ENCODE data around the gene CDR2L. TPM values are rescaled to one million over a fixed set of nuclear protein-coding genes. Genes with fewer than 3 reads are reported as not detected.

Gene CDR2L
- total RNA-seq, 2 experiments from 2014 or later, result 0.11 to 0.14 TPM

DNA sequence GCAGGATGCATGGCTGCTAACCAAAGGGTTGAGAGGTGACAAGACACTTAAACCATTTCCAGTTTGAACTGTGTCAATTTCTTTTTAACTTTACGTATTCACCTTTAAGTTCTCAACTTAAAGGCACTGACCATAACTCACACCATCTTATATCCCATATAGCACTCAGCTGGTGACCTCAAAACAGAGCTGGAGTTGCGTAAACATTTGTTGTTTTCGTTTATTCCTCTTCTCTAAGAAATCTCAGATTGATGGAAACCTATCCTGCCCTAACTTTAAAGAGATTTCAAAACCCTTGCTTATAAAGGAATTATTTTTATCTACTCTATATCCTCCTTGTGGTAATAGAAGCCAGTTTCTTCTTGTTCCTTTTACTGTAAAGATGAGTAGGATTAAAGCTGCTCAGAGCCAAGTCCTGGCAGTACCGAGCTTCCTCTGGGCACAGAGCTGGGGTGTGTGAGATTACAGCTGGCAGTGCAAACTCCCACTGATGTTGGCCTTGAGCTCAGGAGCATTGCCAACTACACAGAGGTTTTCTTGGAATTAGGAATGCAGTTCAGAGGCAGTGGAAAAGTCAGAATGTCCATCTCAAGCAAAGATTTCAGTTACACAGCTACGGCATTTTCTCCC, 60.9 kb downstream of the CDR2L start:
- POLR2A ChIA-PET, result interaction anchor here (0.9 to 2.9 kb wide), 5 partner anchors 12 to 106 kb away, joined by 3 to 13 read pairs (median 4); partner anchors contain the start of genes JPT1 and MRPL58
- Mint-ChIP-seq H3K9me3 (no peaks in the 10 kb centered on the region), H3K27ac (peak overlapping the region; percentile 91), H3K27me3 (no peaks in the 10 kb centered on the region), H3K4me1 (peaks cover 27% of the 10 kb centered on the region), H3K36me3 (peaks cover 12% of the 10 kb centered on the region), H3K4me3 (peak overlapping the region; percentile 96)
- DNase-seq (no peak), ATAC-seq (ENCODE audit: low read depth) (no peak)

DNA sequence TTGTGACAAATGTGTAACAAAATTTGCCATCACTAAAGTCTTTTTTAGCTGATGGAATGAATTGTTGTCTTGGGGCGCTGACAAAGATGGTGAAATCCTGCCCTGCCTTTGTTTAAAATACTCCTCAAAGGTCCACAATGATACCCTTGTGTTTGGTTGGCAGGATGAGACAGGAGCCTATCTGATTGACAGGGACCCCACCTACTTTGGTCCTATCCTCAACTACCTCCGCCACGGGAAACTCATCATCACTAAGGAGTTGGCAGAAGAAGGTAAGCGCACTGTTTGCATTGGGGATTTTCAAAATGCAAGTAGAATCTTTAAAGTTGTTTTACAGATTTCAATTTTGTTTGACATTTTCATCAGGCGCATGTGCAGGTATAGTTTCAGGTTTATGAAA, 61.6 kb downstream of the CDR2L start:
- Mint-ChIP-seq H3K27me3 (no peaks in the 10 kb centered on the region), H3K4me1 (peaks cover 27% of the 10 kb centered on the region)

DNA sequence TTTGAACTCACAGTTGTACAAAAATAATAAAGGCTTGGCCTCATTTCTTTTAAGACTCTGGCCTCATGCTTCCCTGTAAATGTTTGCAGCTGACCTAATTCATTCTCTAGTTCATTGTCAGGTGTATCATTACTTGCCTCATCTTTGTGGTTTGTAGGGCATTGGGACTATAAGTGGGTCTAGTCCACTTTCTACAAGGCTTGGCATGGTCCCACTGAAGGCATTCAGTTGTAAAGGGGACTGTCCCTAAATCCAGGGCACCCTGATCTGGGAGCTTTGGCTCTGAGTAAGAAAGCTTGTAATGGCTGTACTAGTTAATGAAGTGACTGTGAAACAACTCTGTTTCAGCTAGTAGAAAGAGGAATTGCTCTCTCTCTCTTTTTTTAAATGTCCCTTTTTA, 62.3 kb downstream of the CDR2L start:
- POLR2A ChIA-PET, result interaction anchor here (0.6 to 1.0 kb wide), 3 partner anchors 10 to 133 kb away, joined by 3 to 4 read pairs (median 3); partner anchors contain the start of gene SUMO2
- H3K27ac Mint-ChIP-seq, result no peak overlapping the region

More for the DNA sequence above, 61.6 kb downstream of the CDR2L start:
- Mint-ChIP-seq H3K4me3 (no peak overlapping the region), H3K27ac (no peak overlapping the region), H3K9me3 (no peaks in the 10 kb centered on the region), H3K36me3 (peaks cover 14% of the 10 kb centered on the region)
- no peak for ATAC-seq (ENCODE audit: low read depth)
- POLR2A ChIA-PET, result interaction anchor here (0.9 to 1.0 kb wide), 2 partner anchors 10 to 13 kb away, joined by 3 to 4 read pairs; no protein-coding TSS in a partner anchor
- DNase-seq, result no peak

DNA sequence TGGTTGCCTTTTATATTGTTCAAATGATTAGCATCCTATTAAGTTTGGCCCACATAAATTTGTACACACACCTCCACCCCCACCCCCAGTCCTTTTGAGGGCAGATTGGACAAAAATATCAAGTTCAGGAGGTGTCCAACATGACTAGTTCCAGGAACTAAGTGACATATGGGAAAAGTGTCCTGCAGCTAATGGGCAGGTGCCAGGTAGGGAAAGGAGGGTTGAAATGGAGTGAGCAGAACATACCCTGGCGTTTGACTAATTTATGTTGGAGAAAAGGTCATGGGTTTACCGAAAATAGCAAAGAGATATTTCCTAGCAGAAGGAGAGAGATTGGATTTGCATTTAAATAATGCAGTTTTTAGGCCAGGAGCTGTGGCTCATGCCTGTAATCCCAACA, 64.5 kb downstream of the CDR2L start:
- Mint-ChIP-seq H3K4me3 (no peak overlapping the region), H3K27me3 (no peaks in the 10 kb centered on the region), H3K27ac (no peak overlapping the region), H3K36me3 (peaks cover 22% of the 10 kb centered on the region), H3K4me1 (peaks cover 17% of the 10 kb centered on the region), H3K9me3 (no peaks in the 10 kb centered on the region)
- ATAC-seq (ENCODE audit: low read depth) (no peak), DNase-seq (no peak)
- POLR2A ChIA-PET, result interaction anchor here (1.2 kb wide), 1 partner anchor 16 kb away, joined by 3 read pairs; no protein-coding TSS in a partner anchor

More for the DNA sequence above, 62.3 kb downstream of the CDR2L start:
- Mint-ChIP-seq H3K36me3 (peaks cover 17% of the 10 kb centered on the region), H3K27me3 (no peaks in the 10 kb centered on the region), H3K4me1 (peaks cover 25% of the 10 kb centered on the region), H3K4me3 (no peak overlapping the region), H3K9me3 (no peaks in the 10 kb centered on the region)
- ATAC-seq (ENCODE audit: low read depth) (no peak), DNase-seq (no peak)

Other genes starting within 250 kb of the CDR2L start
- gene NHERF1, start 239.0 kb upstream of the CDR2L start, total RNA-seq, result 100 to 1,000 TPM; 241 to 244 TPM
- 10 to 100 TPM; 37.6 to 42.1 TPM for gene NAT9, start 211.3 kb upstream of the CDR2L start, total RNA-seq
- under 1 TPM in 1 of 2 experiments, not detected in 1; 0.17 TPM for gene GRIN2C, start 127.7 kb upstream of the CDR2L start, total RNA-seq
- 10 to 100 TPM; 25.4 to 30.8 TPM for gene FDXR, start 114.6 kb upstream of the CDR2L start, total RNA-seq
- not detected for gene FADS6, start 94.0 kb upstream of the CDR2L start, total RNA-seq
- not detected for gene USH1G, start 64.4 kb upstream of the CDR2L start, total RNA-seq
- gene OTOP2, start 63.4 kb upstream of the CDR2L start, total RNA-seq, result not detected
- not detected for gene OTOP3, start 51.7 kb upstream of the CDR2L start, total RNA-seq
- gene HID1, start 14.9 kb upstream of the CDR2L start, total RNA-seq, result 1 to 10 TPM; 3.6 to 3.9 TPM
- gene MRPL58, start 25.0 kb downstream of the CDR2L start, total RNA-seq, result 10 to 100 TPM; 32.2 to 36.2 TPM
- 100 to 1,000 TPM; 196 to 199 TPM for gene ATP5PD, start 59.3 kb downstream of the CDR2L start, total RNA-seq
- gene KCTD2, start 59.6 kb downstream of the CDR2L start, total RNA-seq, result 10 to 100 TPM; 20.4 to 22.4 TPM
- gene SLC16A5, start 100.3 kb downstream of the CDR2L start, total RNA-seq, result 10 to 100 TPM in 1 of 2 experiments, 1 to 10 TPM in 1; 9.1 to 11.0 TPM
- 10 to 100 TPM; 16.2 to 17.6 TPM for gene ARMC7, start 122.3 kb downstream of the CDR2L start, total RNA-seq
- 10 to 100 TPM; 69.9 to 70.8 TPM for gene NT5C, start 144.1 kb downstream of the CDR2L start, total RNA-seq
- 100 to 1,000 TPM; 194 to 213 TPM for gene JPT1, start 166.9 kb downstream of the CDR2L start, total RNA-seq
- gene SUMO2, start 195.3 kb downstream of the CDR2L start, total RNA-seq, result 100 to 1,000 TPM; 470 to 500 TPM
- 100 to 1,000 TPM; 154 to 167 TPM for gene NUP85, start 218.0 kb downstream of the CDR2L start, total RNA-seq